ENCODE results near the gene LCNL1. TPM values are rescaled to one million over a fixed set of nuclear protein-coding genes. Genes with fewer than 3 reads are reported as not detected.
A peak's percentile ranks its signal among the peaks of the same experiment; 100 is the strongest.

The LCNL1 gene
- total RNA-seq, 1 donor: 3.5 TPM

GRCh38 chr9:137019891-137020683 is 37.3 kb downstream of the LCNL1 start:
- no peak overlapping the region for H3K4me3 ChIP-seq (ENCODE audit: low read depth, low read length)
- no peak for TF ChIP-seq CTCF (IDR thresholded peaks at IDR 0.05; ENCODE audit: insufficient read depth, low read depth, low read length)
- DNase-seq (ENCODE audit: low read depth): no peak

- no peak for TF ChIP-seq CTCF (IDR thresholded peaks at IDR 0.05; ENCODE audit: insufficient read depth, low read depth, low read length)
Measured at GRCh38 chr9:137020771-137021567, 38.2 kb downstream of the LCNL1 start.

GRCh38 chr9:137021568-137021978 is 38.8 kb downstream of the LCNL1 start:
- no peak for TF ChIP-seq CTCF (IDR thresholded peaks at IDR 0.05; ENCODE audit: insufficient read depth, low read depth, low read length)
- no peak overlapping the region for H3K4me3 ChIP-seq (ENCODE audit: low read depth, low read length)
- no peak for DNase-seq (ENCODE audit: low read depth)

More at GRCh38 chr9:137020771-137021567, 38.2 kb downstream of the LCNL1 start:
- no peak overlapping the region for H3K4me3 ChIP-seq (ENCODE audit: low read depth, low read length)
- DNase-seq (ENCODE audit: low read depth): no peak

DNA sequence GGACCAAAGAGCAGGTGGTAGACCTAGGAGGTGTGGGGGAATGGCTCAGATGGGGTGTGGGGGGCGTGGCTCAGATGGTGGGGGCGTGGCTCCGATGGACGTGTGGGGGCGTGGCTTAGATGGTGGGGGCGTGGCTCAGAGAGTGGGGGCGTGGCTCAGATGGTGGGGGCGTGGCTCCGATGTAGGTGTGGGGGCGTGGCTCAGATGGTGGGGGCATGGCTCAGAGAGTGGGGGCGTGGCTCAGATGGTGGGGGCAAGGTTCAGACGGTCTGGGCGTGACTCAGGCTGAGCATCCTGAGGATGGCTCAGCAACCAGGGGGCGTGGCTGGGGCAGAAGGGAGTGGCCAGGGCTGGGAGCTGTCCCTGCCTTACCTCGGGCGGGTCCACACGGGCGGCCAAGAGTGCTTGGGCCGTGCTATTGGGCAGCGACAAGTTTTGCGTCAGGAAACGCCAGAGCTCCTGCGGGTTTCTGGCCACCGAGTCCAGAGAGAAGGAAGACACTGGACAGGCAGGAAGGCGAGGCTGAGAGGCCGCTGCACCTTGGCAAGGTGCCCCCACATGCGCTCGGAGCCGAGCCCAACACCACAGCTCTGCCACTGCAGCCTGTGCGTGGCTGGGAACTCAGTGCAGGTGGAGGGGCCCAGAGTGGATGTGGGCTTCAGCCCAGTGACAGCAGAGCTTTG is 39.3 kb downstream of the LCNL1 start:
- H3K4me3 ChIP-seq (ENCODE audit: low read depth, low read length): no peak overlapping the region
- TF ChIP-seq CTCF (IDR thresholded peaks at IDR 0.05; ENCODE audit: insufficient read depth, low read depth, low read length): no peak
- DNase-seq (ENCODE audit: low read depth): peak; percentile 57

- no peak overlapping the region for H3K4me3 ChIP-seq (ENCODE audit: low read depth, low read length)
- no peak for DNase-seq (ENCODE audit: low read depth)
- TF ChIP-seq CTCF (IDR thresholded peaks at IDR 0.05; ENCODE audit: insufficient read depth, low read depth, low read length): no peak
Measured at GRCh38 chr9:137022662-137023008, 39.8 kb downstream of the LCNL1 start.

- H3K4me3 ChIP-seq (ENCODE audit: low read depth, low read length): no peak overlapping the region
- TF ChIP-seq CTCF (IDR thresholded peaks at IDR 0.05; ENCODE audit: insufficient read depth, low read depth, low read length): no peak
- DNase-seq (ENCODE audit: low read depth): peak; percentile 27
Measured at GRCh38 chr9:137023157-137023556, 40.4 kb downstream of the LCNL1 start.

Data from fibroblast of villous mesenchyme (primary cell).